ENCODE data around the gene NME9.

The NME9 gene

GRCh38 chr3:138331143-138331894 is 1.7 kb upstream of the NME9 start:
- no peak for DNase-seq

GRCh38 chr3:138329984-138330293 is 288 bp upstream of the NME9 start:
- no peak for DNase-seq

GRCh38 chr3:138328341-138328740 is 1.3 kb downstream of the NME9 start:
- peak; percentile 52 for DNase-seq

GRCh38 chr3:138327831-138328230 is 1.8 kb downstream of the NME9 start:
- no peak for DNase-seq

- no peak for DNase-seq
Measured at GRCh38 chr3:138326866-138327595, 2.6 kb downstream of the NME9 start.

- DNase-seq, result no peak
Measured at GRCh38 chr3:138325990-138326389, 3.7 kb downstream of the NME9 start.

- peak; percentile 42 for DNase-seq
Measured at GRCh38 chr3:138323971-138324370, 5.7 kb downstream of the NME9 start.

GRCh38 chr3:138317687-138318086 is 12.0 kb downstream of the NME9 start:
- DNase-seq, result no peak

GRCh38 chr3:138314751-138315150 is 14.9 kb downstream of the NME9 start:
- DNase-seq, result no peak

- DNase-seq, result no peak
Measured at GRCh38 chr3:138310494-138310893, 19.2 kb downstream of the NME9 start.

- DNase-seq, result no peak
Measured at GRCh38 chr3:138308783-138309182, 20.9 kb downstream of the NME9 start.

GRCh38 chr3:138307899-138308298 is 21.8 kb downstream of the NME9 start:
- no peak for DNase-seq

- DNase-seq, result no peak
Measured at GRCh38 chr3:138303474-138303873, 26.2 kb downstream of the NME9 start.

GRCh38 chr3:138300647-138301046 is 29.0 kb downstream of the NME9 start:
- no peak for DNase-seq

- DNase-seq, result no peak
Measured at GRCh38 chr3:138297876-138298275, 31.8 kb downstream of the NME9 start.

- no peak for DNase-seq
Measured at GRCh38 chr3:138297059-138297607, 32.5 kb downstream of the NME9 start.

GRCh38 chr3:138296639-138297038 is 33.0 kb downstream of the NME9 start:
- no peak for DNase-seq

- no peak for DNase-seq
Measured at GRCh38 chr3:138289701-138290100, 40.0 kb downstream of the NME9 start.

- no peak for DNase-seq
Measured at GRCh38 chr3:138289260-138289659, 40.4 kb downstream of the NME9 start.

GRCh38 chr3:138284957-138285477 is 44.6 kb downstream of the NME9 start:
- peak; percentile 25 for DNase-seq

- no peak for DNase-seq
Measured at GRCh38 chr3:138284079-138284478, 45.6 kb downstream of the NME9 start.

GRCh38 chr3:138282836-138283235 is 46.8 kb downstream of the NME9 start:
- DNase-seq, result no peak

GRCh38 chr3:138281561-138281960 is 48.1 kb downstream of the NME9 start:
- no peak for DNase-seq

- DNase-seq, result no peak
Measured at GRCh38 chr3:138271189-138271794, 58.4 kb downstream of the NME9 start.
